H1 (cell line): ENCODE results near the gene RNF212. TPM values are rescaled to one million over a fixed set of nuclear protein-coding genes. Genes with fewer than 3 reads are reported as not detected.

Source experiments
- CHD7 ChIP-seq: fragments of 300-600 bp; sonication (generic); IDR thresholded peaks from 2 replicates; pipeline ENCODE4 v1.7.1; 2012; ENCODE audit warnings: low read length, moderate library complexity, mild to moderate bottlenecking, inconsistent platforms; ENCODE audit not compliant: insufficient replicate concordance
- JUN ChIP-seq: IDR thresholded peaks from 2 replicates; pipeline ENCODE4 v1.6.1; 2011; ENCODE audit warnings: low read depth, mild to moderate bottlenecking, improper control_type of control experiment, low read length
- KDM1A ChIP-seq: fragments of 200-600, 300-600 bp; sonication (generic); IDR thresholded peaks from 2 replicates; pipeline ENCODE4 v1.7.1; 2016; ENCODE audit warnings: mild to moderate bottlenecking, low read length, borderline replicate concordance
- RAD21 ChIP-seq, 2 experiments: IDR thresholded peaks in 1 of 2; conservative IDR thresholded peaks in 1 of 2; 2 replicates each; pipeline ENCODE4 v1.6.1; 2011; ENCODE audit warnings: low read depth in 2 of 2, low read length in 2 of 2, improper control_type of control experiment in 1 of 2, inconsistent platforms in 1 of 2, mild to moderate bottlenecking in 1 of 2, moderate library complexity in 1 of 2
- RXRA ChIP-seq: IDR thresholded peaks from 2 replicates; pipeline ENCODE4 v1.6.1; 2011; ENCODE audit warnings: low read depth, mild to moderate bottlenecking, low read length, moderate library complexity; ENCODE audit not compliant: insufficient read depth
- SIX5 ChIP-seq: IDR thresholded peaks from 2 replicates; pipeline ENCODE4 v1.6.1; 2011; ENCODE audit warnings: mild to moderate bottlenecking, low read depth, low read length
- SUZ12 ChIP-seq: fragments of 200-600 bp; sonication (generic); IDR thresholded peaks from 2 replicates; pipeline ENCODE4 v1.6.1; 2012; ENCODE audit warnings: mild to moderate bottlenecking, inconsistent platforms, low read length, moderate library complexity, mixed read lengths
- TBP ChIP-seq: IDR thresholded peaks from 2 replicates; pipeline ENCODE4 v1.6.1; 2011; ENCODE audit warnings: low read depth, low read length, improper control_type of control experiment
- TCF12 ChIP-seq: IDR thresholded peaks from 2 replicates; pipeline ENCODE4 v1.6.1; 2011; ENCODE audit warnings: low read depth, mild to moderate bottlenecking, low read length
- polyA plus RNA-seq, 7 experiments: library from polyadenylated mRNA; depleted of rRNA in 3 of 7; stranded (reverse) in 5 of 7; unstranded in 2 of 7; fragments of >200 nt in 5 of 7; fragments of 200-250 nt in 2 of 7; gene quantifications; 1 replicate in 5 of 7; 2 replicates in 1 of 7; 4 replicates in 1 of 7; pipeline versions ENCODE4 v1.2.1 to v1.2.3, GENCODE V29; 2011 to 2013; ENCODE audit warnings: missing spikeins in 2 of 7, mixed read lengths in 2 of 7
- total RNA-seq: library from RNA; stranded (reverse); fragmentation: NEBNext Ultra II Directional; extraction: Animal tissue kit (Norgen Biotek cat#: 25700); gene quantifications from 2 replicates; pipeline ENCODE4 v1.2.1, GENCODE V29; 2021

The RNF212 gene
- total and polyA plus RNA-seq, 2 of the 8 experiments (the other 6 are each of a cell fraction or from before 2014, with no cell fraction given): 3.4 to 5.4 TPM

DNA sequence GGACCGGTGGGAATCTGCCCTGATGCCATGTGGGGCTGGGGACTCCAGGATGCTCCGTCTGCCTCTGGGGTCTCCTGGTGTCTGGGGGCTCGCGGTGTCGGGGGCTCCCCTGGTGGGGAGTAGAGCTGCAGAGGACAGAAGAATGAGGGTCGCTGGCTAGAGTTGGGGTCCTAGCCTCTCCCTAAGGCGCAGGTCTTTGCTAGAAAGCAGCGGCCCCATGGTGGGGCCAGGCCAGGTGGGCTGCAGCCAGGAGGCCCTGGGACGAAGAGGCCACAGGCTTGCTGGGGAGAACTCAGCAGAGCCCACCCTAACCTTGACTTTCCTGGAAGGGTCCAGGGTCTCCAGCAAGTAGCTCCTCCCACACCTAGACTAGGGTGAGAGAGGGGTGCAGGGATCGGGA lies 80.5 kb downstream of the RNF212 start (continued):
- no peak for TF ChIP-seq CHD7
- no peak for TF ChIP-seq SIX5
- TF ChIP-seq JUN: no peak
- no peak for TF ChIP-seq RXRA
- no peak for TF ChIP-seq KDM1A
- TF ChIP-seq RAD21 (IDR thresholded peaks at IDR 0.05 in 1 of 2, conservative IDR thresholded peaks at IDR 0.05 in 1 of 2; ENCODE audit: low read depth in 2 of 2, low read length in 2 of 2): no peak
- TF ChIP-seq SUZ12: no peak
- no peak for TF ChIP-seq TCF12
- no peak for TF ChIP-seq TBP
- TF ChIP-seq, all 59 proteins: peak for 0
